ENCODE results near the gene TRPV6. TPM values are rescaled to one million over a fixed set of nuclear protein-coding genes. Genes with fewer than 3 reads are reported as not detected.

TRPV6 gene
- total RNA-seq = 1 to 10 TPM in 1 of 2 donors, not detected in 1; 1.5 TPM
- under 1 TPM; 0.32 to 0.36 TPM for polyA plus RNA-seq

GRCh38 chr7:142885311-142886230 is at the start of gene TRPV6:
Gene TRPV6, minus strand, starts transcription at chr7:142885745.
- H3K4me3 ChIP-seq (ENCODE audit: low read depth in 1 of 3, low read length in 3 of 3) = no peak within 1 kb of the TSS
- 65% methylated on average over 16 of the region's 16 CpGs for WGBS
- no peaks in the 10 kb centered on the region for H3K27me3 ChIP-seq (ENCODE audit: control insufficient read depth in 4 of 4, insufficient read depth in 4 of 4, low read length in 3 of 4)
- TF ChIP-seq NR2F2 (IDR thresholded peaks at IDR 0.05) = no peak
- no peak for TF ChIP-seq FOXA2 (IDR thresholded peaks at IDR 0.05)
- TF ChIP-seq JUND (IDR thresholded peaks at IDR 0.05) = no peak
- TF ChIP-seq EGR1 (IDR thresholded peaks at IDR 0.05; ENCODE audit: low read depth in 2 of 2) = no peak
- no peak for TF ChIP-seq ATF3 (IDR thresholded peaks at IDR 0.05)
- TF ChIP-seq RAD21 (IDR thresholded peaks at IDR 0.05) = no peak
- TF ChIP-seq FOXA1 (IDR thresholded peaks at IDR 0.05) = no peak
- TF ChIP-seq YY1 (IDR thresholded peaks at IDR 0.05) = no peak
- TF ChIP-seq HNF4G (IDR thresholded peaks at IDR 0.05) = no peak
- TF ChIP-seq TAF1 (conservative IDR thresholded peaks at IDR 0.05) = no peak
- no peak for TF ChIP-seq ZBTB33 (IDR thresholded peaks at IDR 0.05)
- no peak for TF ChIP-seq RXRA (IDR thresholded peaks at IDR 0.05)
- no peak for TF ChIP-seq HNF4A (conservative IDR thresholded peaks at IDR 0.05)
- no peak for TF ChIP-seq SP1 (IDR thresholded peaks at IDR 0.05)
- TF ChIP-seq GABPA (IDR thresholded peaks at IDR 0.05 in 1 of 2, conservative IDR thresholded peaks at IDR 0.05 in 1 of 2) = no peak
- no peak for TF ChIP-seq CTCF (IDR thresholded peaks at IDR 0.05; ENCODE audit: low read depth, low read length, missing input control)
- TF ChIP-seq MAX (IDR thresholded peaks at IDR 0.05) = no peak
- TF ChIP-seq REST (IDR thresholded peaks at IDR 0.05) = no peak
- no peaks in the 10 kb centered on the region for H3K9me3 ChIP-seq (ENCODE audit: control insufficient read depth in 4 of 4, low read length in 3 of 4)
- H3K36me3 ChIP-seq (ENCODE audit: control insufficient read depth in 4 of 4, insufficient read depth in 3 of 4, low read depth in 1 of 4, low read length in 3 of 4) = no peaks in the 10 kb centered on the region
- H3K9ac ChIP-seq (ENCODE audit: low read depth in 1 of 2, low read length in 2 of 2) = no peak within 1 kb of the TSS
- no peak within 1 kb of the TSS for H3K27ac ChIP-seq (ENCODE audit: low read depth in 1 of 2, low read length in 2 of 2)
- no peaks in the 10 kb centered on the region for H3K4me1 ChIP-seq (ENCODE audit: control insufficient read depth in 4 of 4, insufficient read depth in 4 of 4, low read length in 3 of 4)
- no peak for DNase-seq (ENCODE audit: low spot score)

Measured in liver (tissue), 9 donors.